ENCODE measurements around the gene KCNAB1. TPM values are rescaled to one million over a fixed set of nuclear protein-coding genes. Genes with fewer than 3 reads are reported as not detected.

The KCNAB1 gene
- total and polyA plus RNA-seq, 2 donors (not counting 3 experiments of a cell fraction or from before 2014, with no cell fraction given), result 0.21 TPM; not detected in 1

DNA sequence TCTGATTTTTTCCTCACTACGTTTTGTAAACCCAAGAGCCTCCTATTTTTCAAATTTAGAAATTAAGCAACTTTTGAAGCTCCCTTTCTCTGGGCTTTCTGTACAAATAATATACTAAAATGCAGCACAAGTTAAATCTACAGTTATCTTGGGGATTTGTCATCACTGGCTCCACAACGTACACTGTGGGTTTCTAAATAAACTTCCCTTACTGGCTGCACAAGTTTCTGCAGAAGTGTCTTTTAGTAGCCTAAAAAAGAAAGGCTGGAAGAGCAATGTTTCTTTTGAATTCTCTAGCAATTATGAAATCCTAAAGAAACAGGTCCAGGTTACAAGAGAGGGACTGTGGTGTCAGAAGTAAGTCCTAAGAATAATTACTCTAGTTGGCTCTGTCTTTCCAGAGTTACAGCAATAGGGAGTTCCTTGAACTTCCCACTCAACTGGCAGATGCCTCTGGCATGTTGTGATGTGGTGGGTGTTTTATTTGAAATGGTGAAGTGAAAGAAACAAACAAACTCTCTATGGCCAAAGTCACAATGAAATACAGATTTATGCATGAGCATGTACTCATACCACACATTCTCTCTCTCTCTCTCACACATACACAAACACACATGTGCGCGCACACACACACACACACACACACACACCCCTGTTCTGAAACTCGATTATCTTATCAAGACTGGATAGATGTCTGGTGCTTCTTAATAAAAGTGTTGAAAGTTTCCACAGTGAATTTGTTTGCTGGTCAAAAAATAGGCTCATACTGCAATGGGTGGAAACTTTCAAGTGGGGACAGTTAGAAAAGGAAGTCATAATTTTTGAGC lies 236.4 kb downstream of the KCNAB1 start:
- H3K79me2 ChIP-seq (ENCODE audit: control insufficient read depth, insufficient read depth, low read length), result no peaks in the 10 kb centered on the region
- ChIA-PET POLR2A (no interaction called here), CTCF (no interaction called here)
- BruUV-seq (replicated peaks), result no TSS peak
- no peak overlapping the region for H2AFZ ChIP-seq (ENCODE audit: low read depth, low read length)
- no peaks in the 10 kb centered on the region for H3K27me3 ChIP-seq (ENCODE audit: control insufficient read depth in 2 of 2, insufficient read depth in 2 of 2, low read length in 2 of 2)
- H3K9ac ChIP-seq (replicated peaks; ENCODE audit: extremely low read depth, insufficient read depth, low read length), result no peak overlapping the region
- DNase-seq (ENCODE audit: low read depth, low spot score), result no peak
- FAIRE-seq, result no peak
- dilution Hi-C loops (cut with MboI; ENCODE audit: extremely low pct_ligation_motif_present, low sequenced_read_pairs) (no loop called here), intact Hi-C loops (cut with micrococcal nuclease) (no loop called here)
- H3K9me3 ChIP-seq (replicated peaks; ENCODE audit: control insufficient read depth, insufficient read depth, low read length), result no peaks in the 10 kb centered on the region
- H3K4me3 ChIP-seq (replicated peaks in 1 of 3; ENCODE audit: insufficient read depth in 1 of 3, low read depth in 1 of 3, low read length in 3 of 3), result no peak overlapping the region
- H3K36me3 ChIP-seq (ENCODE audit: control insufficient read depth in 2 of 2, extremely low read depth in 1 of 2, insufficient read depth in 2 of 2, low read length in 2 of 2), result no peaks in the 10 kb centered on the region
- TF ChIP-seq POLR2A (IDR thresholded peaks at IDR 0.05; ENCODE audit: low read depth, low read length) (no peak), POLR2AphosphoS5 (IDR thresholded peaks at IDR 0.05; ENCODE audit: insufficient read depth, low read depth, low read length) (no peak), MYC (IDR thresholded peaks at IDR 0.05; ENCODE audit: low read depth, low read length) (no peak), JUN (IDR thresholded peaks at IDR 0.05; ENCODE audit: borderline replicate concordance, insufficient read depth, insufficient read length, low read depth) (no peak), FOS (IDR thresholded peaks at IDR 0.05; ENCODE audit: borderline replicate concordance, insufficient read depth, low read length) (no peak), GATA2 (IDR thresholded peaks at IDR 0.05; ENCODE audit: insufficient read depth, insufficient read length, low read depth, low read length) (no peak), EZH2 (IDR thresholded peaks at IDR 0.05; ENCODE audit: borderline replicate concordance, low read depth, low read length, severe bottlenecking) (no peak)
- TF ChIP-seq, protein P1, sequence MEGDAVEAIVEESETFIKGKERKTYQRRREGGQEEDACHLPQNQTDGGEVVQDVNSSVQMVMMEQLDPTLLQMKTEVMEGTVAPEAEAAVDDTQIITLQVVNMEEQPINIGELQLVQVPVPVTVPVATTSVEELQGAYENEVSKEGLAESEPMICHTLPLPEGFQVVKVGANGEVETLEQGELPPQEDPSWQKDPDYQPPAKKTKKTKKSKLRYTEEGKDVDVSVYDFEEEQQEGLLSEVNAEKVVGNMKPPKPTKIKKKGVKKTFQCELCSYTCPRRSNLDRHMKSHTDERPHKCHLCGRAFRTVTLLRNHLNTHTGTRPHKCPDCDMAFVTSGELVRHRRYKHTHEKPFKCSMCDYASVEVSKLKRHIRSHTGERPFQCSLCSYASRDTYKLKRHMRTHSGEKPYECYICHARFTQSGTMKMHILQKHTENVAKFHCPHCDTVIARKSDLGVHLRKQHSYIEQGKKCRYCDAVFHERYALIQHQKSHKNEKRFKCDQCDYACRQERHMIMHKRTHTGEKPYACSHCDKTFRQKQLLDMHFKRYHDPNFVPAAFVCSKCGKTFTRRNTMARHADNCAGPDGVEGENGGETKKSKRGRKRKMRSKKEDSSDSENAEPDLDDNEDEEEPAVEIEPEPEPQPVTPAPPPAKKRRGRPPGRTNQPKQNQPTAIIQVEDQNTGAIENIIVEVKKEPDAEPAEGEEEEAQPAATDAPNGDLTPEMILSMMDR (IDR thresholded peaks at IDR 0.05; ENCODE audit: extremely low read depth in 1 of 2, insufficient read depth in 1 of 2, low read depth in 1 of 2, low read length in 2 of 2), result no peak
- TF ChIP-seq, protein P2, sequence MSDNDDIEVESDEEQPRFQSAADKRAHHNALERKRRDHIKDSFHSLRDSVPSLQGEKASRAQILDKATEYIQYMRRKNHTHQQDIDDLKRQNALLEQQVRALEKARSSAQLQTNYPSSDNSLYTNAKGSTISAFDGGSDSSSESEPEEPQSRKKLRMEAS (IDR thresholded peaks at IDR 0.05; ENCODE audit: insufficient read depth, insufficient read length), result no peak
- H3K9me1 ChIP-seq (replicated peaks; ENCODE audit: control insufficient read depth, extremely low read depth, insufficient read depth, low read length), result no peaks in the 10 kb centered on the region
- H3K4me1 ChIP-seq (ENCODE audit: control insufficient read depth, extremely low read depth, insufficient read depth, low read length), result no peaks in the 10 kb centered on the region
- H4K20me1 ChIP-seq (replicated peaks; ENCODE audit: control insufficient read depth, extremely low read depth, insufficient read depth, low read length), result no peaks in the 10 kb centered on the region
- no peak overlapping the region for H3K27ac ChIP-seq (ENCODE audit: insufficient read depth, low read depth, low read length)
- H3K4me2 ChIP-seq (ENCODE audit: insufficient read depth, low read length), result no peak overlapping the region

Data from endothelial cell of umbilical vein (primary cell).